ENCODE measurements around the gene SZT2.

The SZT2 gene

DNA sequence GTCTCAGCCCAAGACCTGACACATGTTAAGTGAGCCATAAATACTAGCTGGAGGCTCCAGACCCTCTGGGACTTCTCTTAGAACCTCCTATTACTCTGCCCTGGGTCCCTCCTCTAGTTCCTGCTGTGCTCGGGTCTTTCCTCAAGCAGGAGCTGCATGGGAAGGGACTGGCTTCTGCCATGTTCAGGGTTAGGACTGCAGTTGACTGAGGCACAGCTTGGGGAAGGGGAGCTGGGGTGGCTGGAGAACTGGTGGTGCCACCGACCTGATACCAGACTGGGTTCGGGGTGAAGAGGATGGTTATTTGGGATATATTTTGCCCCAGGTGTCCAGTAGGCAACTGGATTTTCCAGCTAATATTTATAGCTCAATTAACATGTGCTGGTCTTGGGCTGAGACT is 48.3 kb downstream of the SZT2 start:
- intact Hi-C loops (cut with DNase I; ENCODE audit: low total_unique reads), result no loop called here
- DNase-seq, result peak in 1 of 2 donors; percentile 29

DNA sequence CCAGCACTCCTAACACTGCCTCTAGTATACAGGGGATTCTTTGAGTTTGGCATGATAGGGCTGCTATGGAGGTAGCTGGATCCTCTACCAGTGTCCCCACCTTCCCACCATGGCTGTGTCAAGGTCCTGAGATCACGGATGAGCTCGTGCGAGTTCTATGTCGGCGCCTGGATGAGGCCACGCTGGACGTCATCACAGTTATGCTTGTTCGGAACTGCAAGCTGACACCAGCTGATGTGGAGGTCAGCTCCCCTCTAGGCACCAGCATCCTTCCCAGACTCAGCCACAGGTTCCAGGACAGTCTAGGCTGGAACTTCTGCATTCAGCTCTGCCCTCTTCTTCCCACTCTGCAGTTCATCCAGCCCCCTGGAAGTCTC is 48.9 kb downstream of the SZT2 start:
- Histone ChIP-seq H3K4me1 (peaks cover 0 to 15% (median 8%) of the 10 kb centered on the region in 4 donors), H3K36me3 (peaks cover 44 to 90% (median 53%) of the 10 kb centered on the region in 3 donors), H3K27ac (no peak overlapping the region), H3K4me3 (no peak overlapping the region), H3K27me3 (no peaks in the 10 kb centered on the region), H3K9me3 (no peaks in the 10 kb centered on the region)
- peak; percentile 13 to 59 for DNase-seq
- TF ChIP-seq, protein P1, sequence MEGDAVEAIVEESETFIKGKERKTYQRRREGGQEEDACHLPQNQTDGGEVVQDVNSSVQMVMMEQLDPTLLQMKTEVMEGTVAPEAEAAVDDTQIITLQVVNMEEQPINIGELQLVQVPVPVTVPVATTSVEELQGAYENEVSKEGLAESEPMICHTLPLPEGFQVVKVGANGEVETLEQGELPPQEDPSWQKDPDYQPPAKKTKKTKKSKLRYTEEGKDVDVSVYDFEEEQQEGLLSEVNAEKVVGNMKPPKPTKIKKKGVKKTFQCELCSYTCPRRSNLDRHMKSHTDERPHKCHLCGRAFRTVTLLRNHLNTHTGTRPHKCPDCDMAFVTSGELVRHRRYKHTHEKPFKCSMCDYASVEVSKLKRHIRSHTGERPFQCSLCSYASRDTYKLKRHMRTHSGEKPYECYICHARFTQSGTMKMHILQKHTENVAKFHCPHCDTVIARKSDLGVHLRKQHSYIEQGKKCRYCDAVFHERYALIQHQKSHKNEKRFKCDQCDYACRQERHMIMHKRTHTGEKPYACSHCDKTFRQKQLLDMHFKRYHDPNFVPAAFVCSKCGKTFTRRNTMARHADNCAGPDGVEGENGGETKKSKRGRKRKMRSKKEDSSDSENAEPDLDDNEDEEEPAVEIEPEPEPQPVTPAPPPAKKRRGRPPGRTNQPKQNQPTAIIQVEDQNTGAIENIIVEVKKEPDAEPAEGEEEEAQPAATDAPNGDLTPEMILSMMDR (IDR thresholded peaks at IDR 0.05), result no peak
- intact Hi-C loops (cut with DNase I; ENCODE audit: low total_unique reads), result no loop called here

More for the DNA sequence above, 48.3 kb downstream of the SZT2 start:
- TF ChIP-seq, protein P1 (IDR thresholded peaks at IDR 0.05), result no peak
- no peak overlapping the region for H3K4me3 ChIP-seq
- peaks cover 0 to 15% (median 8%) of the 10 kb centered on the region in 4 donors for H3K4me1 ChIP-seq
- H3K9me3 ChIP-seq, result no peaks in the 10 kb centered on the region
- peaks cover 44 to 90% (median 53%) of the 10 kb centered on the region in 3 donors for H3K36me3 ChIP-seq
- no peaks in the 10 kb centered on the region for H3K27me3 ChIP-seq
- no peak overlapping the region for H3K27ac ChIP-seq

DNA sequence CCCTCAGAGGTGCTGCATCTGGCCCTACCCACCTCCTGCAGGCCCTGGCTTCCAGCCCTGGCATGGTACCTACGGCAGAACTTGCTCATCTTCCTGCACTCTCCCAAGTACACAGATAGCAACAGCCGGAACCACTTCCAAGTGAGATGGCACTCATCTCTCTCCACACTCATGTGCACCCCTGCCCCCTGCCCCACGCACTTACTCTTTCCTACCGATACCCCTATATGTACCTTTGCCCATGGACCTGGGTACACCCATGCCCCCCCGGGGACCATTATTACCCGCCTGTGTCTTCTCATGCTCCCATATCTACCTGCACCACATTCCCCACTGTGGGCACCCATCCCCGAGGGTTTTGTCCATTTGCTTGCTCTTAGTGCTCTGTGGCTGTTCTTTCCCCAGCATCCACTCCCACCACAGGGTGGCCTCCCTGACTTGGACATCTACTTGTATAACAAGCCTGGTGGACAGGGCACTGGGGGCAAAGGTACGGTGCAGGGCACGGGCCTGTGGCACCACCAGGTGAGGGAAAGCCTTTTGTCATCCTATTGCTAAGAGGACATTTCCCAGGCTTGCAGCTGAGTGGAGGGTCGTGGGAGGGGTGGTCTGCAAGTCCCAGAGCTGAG is 49.4 kb downstream of the SZT2 start:
- H3K4me3 ChIP-seq, result no peak overlapping the region
- H3K4me1 ChIP-seq, result peaks cover 0 to 15% (median 8%) of the 10 kb centered on the region in 4 donors
- H3K27me3 ChIP-seq, result no peaks in the 10 kb centered on the region
- no peak overlapping the region for H3K27ac ChIP-seq
- no peaks in the 10 kb centered on the region for H3K9me3 ChIP-seq
- intact Hi-C loops (cut with DNase I; ENCODE audit: low total_unique reads), result no loop called here
- peaks cover 49 to 90% (median 53%) of the 10 kb centered on the region in 3 donors for H3K36me3 ChIP-seq
- TF ChIP-seq, protein P1 (IDR thresholded peaks at IDR 0.05), result no peak
- DNase-seq, result peak; percentile 19 to 60

GRCh38 chr1:43439781-43440180 is 50.1 kb downstream of the SZT2 start:
- TF ChIP-seq, protein P1 (IDR thresholded peaks at IDR 0.05), result no peak
- no peaks in the 10 kb centered on the region for H3K9me3 ChIP-seq
- no peak overlapping the region for H3K27ac ChIP-seq
- H3K4me1 ChIP-seq, result peaks cover 0 to 15% (median 8%) of the 10 kb centered on the region in 4 donors
- peaks cover 53 to 90% (median 53%) of the 10 kb centered on the region in 3 donors for H3K36me3 ChIP-seq
- intact Hi-C loops (cut with DNase I; ENCODE audit: low total_unique reads), result no loop called here
- no peaks in the 10 kb centered on the region for H3K27me3 ChIP-seq
- peak; percentile 5 to 46 for DNase-seq
- H3K4me3 ChIP-seq, result no peak overlapping the region

GRCh38 chr1:43440358-43440757 is 50.7 kb downstream of the SZT2 start:
- no peak overlapping the region for H3K4me3 ChIP-seq
- peak; percentile 10 to 48 for DNase-seq
- peaks cover 53 to 90% (median 58%) of the 10 kb centered on the region in 3 donors for H3K36me3 ChIP-seq
- H3K4me1 ChIP-seq, result peaks cover 0 to 12% (median 7%) of the 10 kb centered on the region in 4 donors
- no peaks in the 10 kb centered on the region for H3K27me3 ChIP-seq
- no peak overlapping the region for H3K27ac ChIP-seq
- H3K9me3 ChIP-seq, result no peaks in the 10 kb centered on the region
- intact Hi-C loops (cut with DNase I; ENCODE audit: low total_unique reads), result no loop called here
- TF ChIP-seq, protein P1 (IDR thresholded peaks at IDR 0.05), result no peak
